HepG2 (cell line): Measurements from ENCODE around the gene MUL1. TPM values are rescaled to one million over a fixed set of nuclear protein-coding genes. Genes with fewer than 3 reads are reported as not detected.

ENCODE experiments used
- BORCS8-MEF2B ChIP-seq: sonication (generic); formaldehyde crosslinking; IDR thresholded peaks from 2 replicates; pipeline ENCODE4 v1.8.0; 2022; ENCODE audit warnings: mild to moderate bottlenecking, missing genetic modification reagents
- GLI4 ChIP-seq: sonication (generic); formaldehyde crosslinking; IDR thresholded peaks from 2 replicates; pipeline ENCODE4 v1.5.1; 2020; ENCODE audit warnings: missing genetic modification reagents, mild to moderate bottlenecking, moderate library complexity, borderline replicate concordance
- KMT2B ChIP-seq: IDR thresholded peaks from 2 replicates; pipeline ENCODE4 v1.6.1; 2016; ENCODE audit warnings: missing genetic modification reagents, missing compliant biosample characterization
- MATR3 ChIP-seq: sonication (generic); formaldehyde crosslinking; IDR thresholded peaks from 2 replicates; pipeline ENCODE4 v1.4.0; 2020; ENCODE audit warnings: missing genetic modification reagents
- MIER3 ChIP-seq: IDR thresholded peaks from 2 replicates; pipeline ENCODE4 v1.6.1; 2016; ENCODE audit warnings: missing compliant biosample characterization, borderline replicate concordance
- PATZ1 ChIP-seq: sonication (generic); formaldehyde crosslinking; IDR thresholded peaks from 2 replicates; pipeline ENCODE4 v1.4.0; 2020; ENCODE audit warnings: missing genetic modification reagents
- PLSCR1 ChIP-seq: sonication (generic); formaldehyde crosslinking; IDR thresholded peaks from 2 replicates; pipeline ENCODE4 v1.5.0; 2020; ENCODE audit warnings: missing genetic modification reagents, mild to moderate bottlenecking, borderline replicate concordance
- RBFOX2 ChIP-seq: fragments of 200-400 bp; formaldehyde crosslinking; IDR thresholded peaks from 2 replicates; pipeline ENCODE4 v1.6.1; 2017; ENCODE audit warnings: low read depth, mild to moderate bottlenecking, low read length
- RORA ChIP-seq: sonication (generic); formaldehyde crosslinking; IDR thresholded peaks from 2 replicates; pipeline ENCODE4 v1.5.0; 2020; ENCODE audit warnings: mild to moderate bottlenecking, missing genetic modification reagents, moderate library complexity
- ZFYVE20 ChIP-seq: sonication (generic); formaldehyde crosslinking; IDR thresholded peaks from 2 replicates; pipeline ENCODE4 v1.8.0; 2023; ENCODE audit warnings: low read depth, mild to moderate bottlenecking, moderate library complexity, missing genetic modification reagents, borderline replicate concordance
- ZNF382 ChIP-seq: sonication (generic); formaldehyde crosslinking; IDR thresholded peaks from 2 replicates; pipeline ENCODE4 v1.5.0; 2020; ENCODE audit warnings: missing genetic modification reagents, mild to moderate bottlenecking, borderline replicate concordance
- ZNF451 ChIP-seq: sonication (generic); formaldehyde crosslinking; IDR thresholded peaks from 2 replicates; pipeline ENCODE4 v1.5.0; 2020; ENCODE audit warnings: mild to moderate bottlenecking, missing genetic modification reagents
- ZNF512B ChIP-seq: sonication (generic); formaldehyde crosslinking; IDR thresholded peaks from 2 replicates; pipeline ENCODE4 v1.5.1; 2020; ENCODE audit warnings: missing genetic modification reagents, mild to moderate bottlenecking, borderline replicate concordance
- ZNF646 ChIP-seq: sonication (generic); formaldehyde crosslinking; IDR thresholded peaks from 2 replicates; pipeline ENCODE4 v1.9.0; 2021; ENCODE audit warnings: mild to moderate bottlenecking, missing genetic modification reagents
- ZNF670 ChIP-seq: sonication (generic); formaldehyde crosslinking; IDR thresholded peaks from 2 replicates; pipeline ENCODE4 v1.8.0; 2022; ENCODE audit warnings: mild to moderate bottlenecking, missing genetic modification reagents, borderline replicate concordance
- ZNF713 ChIP-seq: sonication (generic); formaldehyde crosslinking; IDR thresholded peaks from 2 replicates; pipeline ENCODE4 v1.4.0; 2020; ENCODE audit warnings: mild to moderate bottlenecking, missing genetic modification reagents
- polyA plus RNA-seq, 8 experiments: library from polyadenylated mRNA; depleted of rRNA in 3 of 8; stranded (reverse) in 7 of 8; unstranded in 1 of 8; fragments of >200 nt; fragmentation: Illumina TruSeq in 4 of 8; extraction: Trizol in 4 of 8; gene quantifications; 2 replicates each; pipeline versions ENCODE4 v1.2.1 to v1.2.3, GENCODE V29; 2011 to 2016; ENCODE audit warnings: low read depth in 4 of 8, missing spikeins in 1 of 8, mixed read lengths in 1 of 8; ENCODE audit not compliant: insufficient read depth in 1 of 8
- total RNA-seq, 5 experiments: library from RNA; depleted of rRNA; stranded (reverse); fragments of >200 nt; fragmentation: Illumina TruSeq; extraction: Trizol; gene quantifications; 2 replicates each; pipeline ENCODE4 v1.2.3, GENCODE V29; 2016; ENCODE audit warnings: low read depth in 1 of 5

Gene MUL1
- total and polyA plus RNA-seq, 2 of the 13 experiments (the other 11 are each of a cell fraction or from before 2014, with no cell fraction given) = 21.5 to 26.5 TPM

GRCh38 chr1:20507564-20508410 lies at the start of gene MUL1 (continued):
- TF ChIP-seq ZNF646 (CRISPR knock-in tag) (no peak), ZFYVE20 (CRISPR knock-in tag) (no peak), GLI4 (no peak), PLSCR1 (CRISPR knock-in tag) (no peak), BORCS8-MEF2B (peak; percentile 78; the same call in 1 of the 2 replicates), ZNF451 (CRISPR knock-in tag) (no peak), MATR3 (CRISPR knock-in tag) (no peak), MIER3 (CRISPR knock-in tag) (peak; percentile 32; the same call in 1 of the 2 replicates), ZNF670 (CRISPR knock-in tag) (no peak; the same call in 1 of the 2 replicates), RORA (CRISPR knock-in tag) (no peak), ZNF713 (CRISPR knock-in tag) (no peak), ZNF382 (CRISPR knock-in tag) (no peak), KMT2B (CRISPR knock-in tag) (peak; percentile 85), PATZ1 (CRISPR knock-in tag) (peak; percentile 96), RBFOX2 (peak; percentile 94), ZNF512B (CRISPR knock-in tag) (no peak)
